Activated gamma-delta T cell treated with Interleukin-2 at 50 U/mL for 16 hours (primary cell): Measurements from ENCODE around the gene NHLRC4.

Source experiments
- DNase-seq: peaks from one replicate; pipeline ENCODE4 v3.0.0-alpha.2; 2020

The NHLRC4 gene

DNA sequence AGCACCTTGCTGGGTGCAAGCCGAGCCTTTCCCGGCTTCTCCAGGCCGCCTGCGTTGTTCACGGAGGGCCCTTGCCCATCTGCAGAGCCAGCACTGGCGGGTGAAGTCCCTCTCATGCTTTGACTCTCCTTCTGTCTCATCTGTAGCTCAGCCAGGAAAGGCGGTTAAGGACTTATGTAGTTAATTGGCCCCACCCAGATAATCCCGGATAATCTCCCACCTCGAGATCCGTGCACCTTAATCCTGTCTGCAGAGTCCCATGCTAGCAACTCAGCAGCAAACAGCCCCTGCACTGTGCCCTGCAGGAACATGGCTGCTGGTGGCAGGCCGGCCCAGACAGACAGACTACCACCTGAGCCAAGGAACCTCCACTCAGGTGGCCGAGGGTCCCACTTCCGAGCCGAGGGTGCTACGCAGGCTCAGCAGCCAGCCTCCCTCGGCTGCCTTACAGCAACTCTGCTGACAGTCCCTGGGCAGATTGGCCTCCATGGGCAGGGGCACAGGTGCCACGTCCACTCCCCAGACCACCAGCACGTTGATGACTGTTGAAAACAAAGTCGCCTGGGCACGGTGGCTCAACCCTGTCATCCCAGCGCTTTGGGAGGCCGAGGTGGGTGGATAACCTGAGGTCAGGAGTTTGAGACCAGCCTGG is 40.0 kb downstream of the NHLRC4 start:
- no peak for DNase-seq

- DNase-seq, result no peak
Observed at GRCh38 chr16:608019-608418, 41.2 kb downstream of the NHLRC4 start.

DNA sequence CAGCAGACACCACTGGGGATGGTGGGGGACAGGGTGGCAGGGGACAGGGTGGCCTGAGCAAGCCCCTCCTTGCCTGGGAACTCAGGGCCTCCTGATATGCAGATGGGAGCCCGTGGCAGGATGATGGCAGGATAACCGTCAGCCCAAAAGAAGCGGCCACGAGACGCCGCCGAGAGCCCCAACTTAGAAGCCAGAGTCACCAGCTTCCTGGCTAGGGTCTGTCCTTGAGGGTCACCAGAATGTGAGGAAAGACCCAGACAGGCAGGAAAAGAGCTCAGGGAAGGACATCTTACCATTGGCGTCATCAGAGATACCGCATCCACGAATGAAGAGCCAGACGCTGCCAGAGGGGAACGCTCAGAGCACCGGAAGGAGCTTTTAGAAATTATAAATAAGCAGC is 42.5 kb downstream of the NHLRC4 start:
- no peak for DNase-seq

GRCh38 chr16:609984-610383 is 43.2 kb downstream of the NHLRC4 start:
- no peak for DNase-seq

GRCh38 chr16:610513-611381 is 43.9 kb downstream of the NHLRC4 start:
- DNase-seq, result peak; percentile 41

- DNase-seq, result no peak
Observed at GRCh38 chr16:615122-615521, 48.3 kb downstream of the NHLRC4 start.

DNA sequence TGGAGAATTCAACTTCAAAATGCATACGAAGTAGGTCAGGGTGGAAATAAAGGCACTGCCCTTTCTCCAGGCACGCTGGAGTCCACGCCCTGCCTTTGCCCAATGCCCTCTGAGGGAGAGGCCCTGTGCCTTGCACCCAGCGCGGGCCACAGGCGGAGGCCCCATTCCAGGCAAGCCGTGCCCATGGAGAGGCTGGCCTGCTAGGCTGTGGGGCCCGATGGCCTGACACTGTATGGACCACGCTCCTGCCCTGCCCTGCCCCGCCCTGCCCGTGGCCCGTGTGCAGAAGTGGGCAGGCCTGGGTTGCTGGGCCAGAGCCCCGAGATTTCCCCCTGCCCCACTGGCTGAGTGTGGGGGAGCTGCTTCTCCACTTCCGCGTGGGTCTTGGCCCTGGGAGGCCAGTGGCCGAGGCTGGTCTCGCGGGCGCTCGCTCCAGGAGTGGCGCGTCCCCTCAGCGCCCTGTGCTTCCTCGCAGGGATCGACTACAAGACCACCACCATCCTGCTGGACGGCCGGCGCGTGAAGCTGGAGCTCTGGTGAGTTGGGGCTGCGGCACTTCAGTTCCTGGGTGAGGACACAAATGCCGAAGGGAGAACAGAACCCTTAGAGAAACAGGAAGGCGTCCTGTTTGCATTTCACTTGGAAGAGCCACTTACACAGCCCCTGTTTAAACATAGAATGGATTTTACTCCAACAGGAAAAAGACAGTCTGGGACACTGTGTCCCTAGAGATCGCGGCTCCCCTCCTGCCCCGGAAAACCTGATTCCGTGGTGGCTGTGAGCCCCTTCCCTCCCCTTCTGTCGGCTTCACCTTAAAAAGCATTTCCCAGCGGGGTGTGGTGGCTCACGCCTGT is 50.2 kb downstream of the NHLRC4 start:
- no peak for DNase-seq

DNA sequence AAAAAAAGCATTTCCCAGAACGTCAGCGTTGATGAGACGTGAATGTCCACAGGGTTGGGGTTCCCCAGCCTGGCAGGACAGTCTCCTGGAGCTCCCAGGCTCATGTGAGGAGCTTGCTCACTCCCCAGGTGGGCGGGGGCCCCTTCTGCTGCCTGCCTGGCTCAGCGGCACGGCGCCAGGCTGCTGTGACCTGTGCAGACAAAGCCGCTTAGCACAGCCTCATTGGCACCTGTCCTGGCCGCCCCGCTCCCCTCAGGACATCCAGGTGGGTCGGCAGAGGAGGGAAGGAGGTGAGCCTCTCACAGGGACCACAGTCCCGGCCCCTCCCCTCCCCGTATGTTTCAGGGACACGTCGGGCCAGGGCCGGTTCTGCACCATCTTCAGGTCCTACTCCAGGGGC is 51.0 kb downstream of the NHLRC4 start:
- no peak for DNase-seq
